Fibroblast of gingiva (primary cell): Measurements from ENCODE around the gene CHMP4B.

Source experiments
- DNase-seq: peaks from one replicate; pipeline ENCODE4 v3.0.0-alpha.2; 2011; ENCODE audit warnings: low read depth

CHMP4B gene

DNA sequence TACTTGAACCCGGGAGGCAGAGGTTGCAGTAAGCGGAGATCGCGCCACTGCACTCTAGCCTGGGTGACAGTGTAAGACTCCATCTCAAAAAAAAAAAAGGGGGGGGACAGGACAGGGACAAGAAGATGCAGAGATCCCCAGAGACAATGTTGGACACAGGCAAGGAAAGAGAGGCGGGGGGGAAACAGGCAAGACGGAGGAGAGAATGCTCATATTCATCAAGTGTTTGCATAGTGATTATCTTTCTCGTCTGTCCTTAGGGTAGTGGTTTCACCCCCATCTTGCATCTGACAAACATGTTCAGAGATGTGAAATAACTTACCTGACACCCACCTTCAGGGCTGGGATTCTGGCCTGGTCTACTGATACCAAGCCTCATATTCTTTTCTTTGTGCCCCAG, 29.0 kb downstream of the CHMP4B start:
- no peak for DNase-seq

DNA sequence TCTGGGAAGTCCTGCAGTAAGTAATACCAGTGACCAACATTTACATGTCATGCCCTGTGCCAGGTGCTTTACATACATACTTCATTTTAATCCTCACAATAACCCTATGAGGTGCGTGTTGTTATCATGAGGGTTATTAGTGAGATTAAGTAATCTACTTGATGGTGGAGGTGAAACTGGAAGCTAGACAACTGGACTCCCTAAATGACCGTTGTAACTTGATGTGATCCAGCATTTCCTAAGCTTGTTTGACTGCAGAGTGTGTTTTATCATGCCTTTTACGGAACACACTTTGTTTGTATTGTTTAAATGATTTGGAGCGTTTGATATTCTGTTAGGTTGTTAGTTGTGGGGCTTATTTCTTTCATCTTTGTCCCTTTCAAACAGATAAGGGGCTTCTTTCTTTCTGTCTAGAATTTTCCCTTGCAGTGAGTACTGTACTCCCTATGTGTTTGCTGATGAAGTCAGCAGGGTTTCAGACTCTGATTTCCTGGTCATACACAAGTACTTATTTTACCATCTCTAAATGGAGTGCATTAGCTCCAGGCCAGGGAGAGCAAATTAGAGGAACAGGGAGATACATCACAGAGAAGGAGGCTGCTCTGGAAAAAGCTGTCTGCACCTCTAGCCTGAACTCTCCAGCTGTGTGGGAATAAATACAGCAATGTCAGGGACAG, 29.7 kb downstream of the CHMP4B start:
- DNase-seq = no peak

DNA sequence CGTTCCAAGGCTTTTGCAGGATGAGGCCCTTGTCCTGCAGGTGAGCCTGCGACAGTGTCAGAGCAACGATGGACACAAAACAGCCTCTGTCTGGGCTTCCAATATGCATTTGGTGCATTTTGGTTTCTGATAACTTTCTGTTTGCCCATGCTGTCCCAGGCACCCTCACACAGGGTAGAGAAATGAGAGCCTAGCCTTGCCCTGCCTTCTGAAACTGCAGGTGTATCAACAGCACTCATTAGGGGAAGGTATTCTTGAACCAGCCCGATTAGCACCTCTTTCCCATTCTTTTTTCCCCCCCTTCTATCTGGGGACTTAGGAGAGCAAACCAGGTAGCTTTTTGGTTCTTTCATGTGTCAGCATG, 30.3 kb downstream of the CHMP4B start:
- DNase-seq = no peak

- no peak for DNase-seq
Observed at GRCh38 chr20:33842346-33842745, 31.2 kb downstream of the CHMP4B start.

- no peak for DNase-seq
Observed at GRCh38 chr20:33843050-33843449, 31.9 kb downstream of the CHMP4B start.

DNA sequence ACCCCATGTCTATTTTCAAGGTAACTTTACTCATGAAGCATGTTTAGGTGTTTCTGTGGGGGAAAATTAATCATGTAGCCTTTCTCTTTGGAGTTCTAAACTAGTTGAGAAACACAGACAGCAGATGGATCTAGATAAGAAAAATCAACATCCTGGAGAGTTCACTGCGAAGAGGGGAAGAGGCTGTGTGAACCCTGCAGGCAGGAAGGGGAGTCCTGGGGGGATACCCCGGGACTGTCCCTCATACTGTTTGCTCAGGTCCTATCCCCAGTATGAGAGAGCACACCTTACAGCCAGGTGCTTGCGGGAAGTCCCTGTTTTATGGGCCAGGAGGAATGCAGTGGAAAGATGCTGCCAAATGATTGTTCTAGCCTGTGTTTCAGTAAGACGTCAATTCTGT, 32.7 kb downstream of the CHMP4B start:
- no peak for DNase-seq

DNA sequence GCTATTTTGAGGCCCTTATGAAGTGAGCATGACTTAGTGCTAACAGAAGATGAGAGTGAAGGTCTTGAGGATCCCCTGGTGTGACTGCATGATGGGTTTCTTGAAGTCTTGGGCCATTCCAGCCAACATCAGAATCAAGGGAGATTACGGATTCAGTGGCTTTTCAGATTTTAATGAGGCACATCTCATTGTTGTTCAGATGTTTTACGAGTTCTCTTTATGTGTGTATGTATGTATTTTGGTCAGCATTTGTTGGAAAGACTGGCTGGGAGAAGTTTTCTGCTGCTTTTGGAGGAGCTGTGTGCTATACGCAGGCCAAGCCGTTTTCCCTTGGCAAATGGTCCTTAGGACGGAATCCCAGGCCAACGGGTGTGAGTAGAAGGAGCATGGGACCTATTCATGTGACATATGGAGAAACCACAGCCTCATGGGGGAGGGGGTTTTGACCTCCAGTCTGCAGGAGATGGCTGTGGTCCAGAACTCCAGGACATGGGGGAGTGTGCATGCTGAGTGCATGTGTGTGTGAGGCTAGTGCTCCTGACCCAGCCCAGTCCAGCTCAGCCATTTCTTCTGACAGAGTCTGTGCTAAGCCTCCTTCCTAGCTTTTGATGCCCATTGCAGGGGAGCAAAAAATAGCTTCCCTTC, 35.3 kb downstream of the CHMP4B start:
- DNase-seq = no peak

- DNase-seq = no peak
Observed at GRCh38 chr20:33847006-33847405, 35.9 kb downstream of the CHMP4B start.

- DNase-seq = no peak
Observed at GRCh38 chr20:33848391-33848790, 37.2 kb downstream of the CHMP4B start.

GRCh38 chr20:33850159-33850558, 39.0 kb downstream of the CHMP4B start:
- DNase-seq = no peak

DNA sequence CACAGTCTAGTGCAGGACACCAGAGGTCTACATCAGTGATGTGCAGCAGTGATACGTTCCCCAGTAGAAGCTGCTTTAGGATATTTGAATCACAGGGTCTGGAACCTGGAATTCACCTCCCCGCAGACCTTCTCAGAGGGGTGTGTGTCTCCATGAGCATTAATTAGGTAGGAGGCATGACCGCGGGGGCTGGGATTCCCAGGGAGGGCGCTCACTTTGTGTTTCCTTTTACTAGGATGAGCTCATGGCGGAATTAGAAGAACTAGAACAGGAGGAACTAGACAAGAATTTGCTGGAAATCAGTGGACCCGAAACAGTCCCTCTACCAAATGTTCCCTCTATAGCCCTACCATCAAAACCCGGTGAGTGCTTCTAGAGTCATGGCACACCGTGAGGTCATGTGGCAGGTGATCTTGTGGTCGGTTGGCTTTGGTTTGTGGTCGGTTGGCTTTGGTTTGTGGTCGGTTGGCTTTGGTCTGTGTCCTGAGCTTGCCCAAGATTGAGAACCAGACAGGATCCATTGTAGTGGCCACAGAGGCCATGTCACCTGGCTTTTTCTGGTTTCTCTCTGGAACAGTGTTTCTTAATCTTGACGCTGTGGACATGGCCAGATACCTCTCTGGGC, 40.8 kb downstream of the CHMP4B start:
- DNase-seq = no peak

GRCh38 chr20:33852626-33853506, 41.7 kb downstream of the CHMP4B start:
- DNase-seq = no peak

DNA sequence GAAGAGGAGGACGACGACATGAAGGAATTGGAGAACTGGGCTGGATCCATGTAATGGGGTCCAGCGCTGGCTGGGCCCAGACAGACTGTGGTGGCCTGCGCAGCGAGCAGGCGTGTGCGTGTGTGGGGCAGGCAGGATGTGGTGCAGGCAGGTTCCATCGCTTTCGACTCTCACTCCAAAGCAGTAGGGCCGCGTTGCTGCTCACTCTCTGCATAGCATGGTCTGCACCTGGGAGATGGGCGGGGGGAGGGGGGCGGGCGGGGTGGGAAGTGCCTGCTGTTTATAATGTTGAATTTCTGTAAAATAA, 42.3 kb downstream of the CHMP4B start:
- DNase-seq = no peak

GRCh38 chr20:33857722-33858563, 46.8 kb downstream of the CHMP4B start:
- no peak for DNase-seq

GRCh38 chr20:33858666-33859065, 47.5 kb downstream of the CHMP4B start:
- no peak for DNase-seq

GRCh38 chr20:33859157-33859695, 48.1 kb downstream of the CHMP4B start:
- DNase-seq = no peak

GRCh38 chr20:33859751-33860150, 48.6 kb downstream of the CHMP4B start:
- no peak for DNase-seq

DNA sequence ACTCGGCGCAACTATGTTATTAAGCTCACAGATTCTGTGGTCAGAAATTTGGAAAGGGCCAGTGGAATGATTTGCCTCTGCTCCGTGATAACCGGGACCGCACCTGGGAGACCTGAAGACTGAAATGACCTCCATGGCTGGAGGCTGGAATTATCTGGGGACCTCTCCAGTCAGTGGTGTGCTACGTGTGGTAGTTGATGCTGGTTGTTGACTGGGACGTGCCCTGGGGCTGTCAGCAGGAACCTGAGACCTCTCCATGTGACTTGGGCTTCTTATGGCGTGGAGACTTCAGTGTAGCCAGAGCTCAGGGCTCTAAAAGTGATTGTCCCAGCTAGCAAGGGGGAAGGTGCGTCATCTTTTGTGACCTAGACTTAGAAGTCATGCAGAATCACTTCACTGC, 50.3 kb downstream of the CHMP4B start:
- DNase-seq = no peak

- DNase-seq = peak; percentile 41
Observed at GRCh38 chr20:33862709-33863403, 51.7 kb downstream of the CHMP4B start.

- DNase-seq = no peak
Observed at GRCh38 chr20:33863440-33864323, 52.5 kb downstream of the CHMP4B start.
